ENCODE data around the gene CKAP2L. TPM values are rescaled to one million over a fixed set of nuclear protein-coding genes. Genes with fewer than 3 reads are reported as not detected.

Gene CKAP2L
- total RNA-seq, 1 experiment from 2014 or later = 20.7 TPM

DNA sequence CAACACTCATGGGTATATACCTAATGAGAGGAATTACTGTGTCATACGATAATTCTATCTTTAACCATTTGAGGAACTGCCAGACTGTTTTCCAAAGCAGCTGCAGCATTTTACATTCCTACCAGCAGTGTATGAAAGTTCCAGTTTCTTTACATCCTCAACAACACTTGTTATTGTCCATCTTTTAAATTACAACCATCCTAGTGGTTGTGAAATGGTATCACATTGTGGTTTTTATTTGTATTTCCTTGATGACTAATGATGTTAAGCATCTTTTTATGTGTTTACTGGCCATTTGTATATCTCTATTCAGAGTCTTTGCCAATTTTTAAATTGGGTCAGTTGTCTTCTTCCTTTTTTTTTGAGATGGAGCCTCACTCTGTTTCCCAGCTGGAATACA is 4.0 kb upstream of the CKAP2L start:
- DNase-seq = peak; percentile 78
- no TSS peak for BruUV-seq (replicated peaks)

GRCh38 chr2:112767693-112768330 is 3.4 kb upstream of the CKAP2L start:
- Histone ChIP-seq H3K79me2 (ENCODE audit: low read length) (peaks cover 16% of the 10 kb centered on the region), H3K36me3 (ENCODE audit: low read depth, low read length) (no peaks in the 10 kb centered on the region), H3K27me3 (ENCODE audit: low read length) (no peaks in the 10 kb centered on the region), H2AFZ (ENCODE audit: low read length) (no peak overlapping the region), H3K4me3 (ENCODE audit: low read length) (no peak overlapping the region), H3K9me2 (replicated peaks; ENCODE audit: low read length) (no peaks in the 10 kb centered on the region), H4K20me1 (ENCODE audit: low read length) (no peaks in the 10 kb centered on the region), H3K9ac (ENCODE audit: low read length) (no peak overlapping the region), H3K4me2 (ENCODE audit: low read length) (no peak overlapping the region), H3K27ac (ENCODE audit: low read length) (peak overlapping the region; percentile 2; the same call in 1 of the 2 replicates), H3F3A (ENCODE audit: low read length, unreplicated experiment) (no peaks in the 10 kb centered on the region), H3K9me3 (ENCODE audit: low read length) (no peaks in the 10 kb centered on the region), H3K4me1 (ENCODE audit: insufficient read depth, low read length) (peaks cover 29% of the 10 kb centered on the region)
- POLR2A ChIA-PET (ENCODE audit: unreplicated experiment) = no interaction called here
- BruUV-seq (replicated peaks) = no TSS peak
- CTCF ChIA-PET = no interaction called here
- no peak for ATAC-seq
- no peak for DNase-seq
- intact Hi-C loops (cut with micrococcal nuclease) = loop anchor here (1.0 kb wide), 1 partner anchor 36 kb away; no protein-coding TSS in a partner anchor
- TF ChIP-seq, protein P1, sequence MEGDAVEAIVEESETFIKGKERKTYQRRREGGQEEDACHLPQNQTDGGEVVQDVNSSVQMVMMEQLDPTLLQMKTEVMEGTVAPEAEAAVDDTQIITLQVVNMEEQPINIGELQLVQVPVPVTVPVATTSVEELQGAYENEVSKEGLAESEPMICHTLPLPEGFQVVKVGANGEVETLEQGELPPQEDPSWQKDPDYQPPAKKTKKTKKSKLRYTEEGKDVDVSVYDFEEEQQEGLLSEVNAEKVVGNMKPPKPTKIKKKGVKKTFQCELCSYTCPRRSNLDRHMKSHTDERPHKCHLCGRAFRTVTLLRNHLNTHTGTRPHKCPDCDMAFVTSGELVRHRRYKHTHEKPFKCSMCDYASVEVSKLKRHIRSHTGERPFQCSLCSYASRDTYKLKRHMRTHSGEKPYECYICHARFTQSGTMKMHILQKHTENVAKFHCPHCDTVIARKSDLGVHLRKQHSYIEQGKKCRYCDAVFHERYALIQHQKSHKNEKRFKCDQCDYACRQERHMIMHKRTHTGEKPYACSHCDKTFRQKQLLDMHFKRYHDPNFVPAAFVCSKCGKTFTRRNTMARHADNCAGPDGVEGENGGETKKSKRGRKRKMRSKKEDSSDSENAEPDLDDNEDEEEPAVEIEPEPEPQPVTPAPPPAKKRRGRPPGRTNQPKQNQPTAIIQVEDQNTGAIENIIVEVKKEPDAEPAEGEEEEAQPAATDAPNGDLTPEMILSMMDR (conservative IDR thresholded peaks at IDR 0.05; ENCODE audit: low read depth, low read length) = no peak
- TF ChIP-seq EZH2 (IDR thresholded peaks at IDR 0.05; ENCODE audit: low read length, unreplicated experiment) = no peak
- TF ChIP-seq EZH2phosphoT487 (IDR thresholded peaks at IDR 0.05; ENCODE audit: borderline replicate concordance, low read length) = no peak

More for the DNA sequence above, 4.0 kb upstream of the CKAP2L start:
- Histone ChIP-seq H3K36me3 (ENCODE audit: low read depth, low read length) (no peaks in the 10 kb centered on the region), H4K20me1 (ENCODE audit: low read length) (no peaks in the 10 kb centered on the region), H3K4me2 (ENCODE audit: low read length) (0 out of 2 replicates have a peak overlapping the region, but pooled peaks have one; percentile 28), H3K9ac (ENCODE audit: low read length) (no peak overlapping the region), H3K9me2 (replicated peaks; ENCODE audit: low read length) (no peaks in the 10 kb centered on the region), H3K27ac (ENCODE audit: low read length) (peak overlapping the region; percentile 46), H3F3A (ENCODE audit: low read length, unreplicated experiment) (no peaks in the 10 kb centered on the region), H3K4me1 (ENCODE audit: insufficient read depth, low read length) (peaks cover 23% of the 10 kb centered on the region), H3K4me3 (ENCODE audit: low read length) (no peak overlapping the region), H3K9me3 (ENCODE audit: low read length) (no peaks in the 10 kb centered on the region), H3K27me3 (ENCODE audit: low read length) (no peaks in the 10 kb centered on the region), H3K79me2 (ENCODE audit: low read length) (peaks cover 9% of the 10 kb centered on the region), H2AFZ (ENCODE audit: low read length) (no peak overlapping the region)
- ChIA-PET POLR2A (ENCODE audit: unreplicated experiment) (no interaction called here), CTCF (no interaction called here)
- TF ChIP-seq, protein P1 (conservative IDR thresholded peaks at IDR 0.05; ENCODE audit: low read depth, low read length) = peak; percentile 54; the same call in 1 of the 2 replicates
- TF ChIP-seq EZH2phosphoT487 (IDR thresholded peaks at IDR 0.05; ENCODE audit: borderline replicate concordance, low read length) = no peak
- ATAC-seq = peak; percentile 2; the same call in 1 of the 2 replicates
- intact Hi-C loops (cut with micrococcal nuclease) = loop anchor here (1.0 kb wide), 1 partner anchor 36 kb away; no protein-coding TSS in a partner anchor

- no peaks in the 10 kb centered on the region for H3F3A ChIP-seq (ENCODE audit: low read length, unreplicated experiment)
- intact Hi-C loops (cut with micrococcal nuclease) = no loop called here
- H3K27me3 ChIP-seq (ENCODE audit: low read length) = no peaks in the 10 kb centered on the region
- H3K36me3 ChIP-seq (ENCODE audit: low read depth, low read length) = peaks cover 14% of the 10 kb centered on the region
- H3K27ac ChIP-seq (ENCODE audit: low read length) = peak overlapping the region; percentile 38
- no peaks in the 10 kb centered on the region for H3K9me2 ChIP-seq (replicated peaks; ENCODE audit: low read length)
- TF ChIP-seq EZH2phosphoT487 (IDR thresholded peaks at IDR 0.05; ENCODE audit: borderline replicate concordance, low read length) = no peak
- TF ChIP-seq, protein P1 (conservative IDR thresholded peaks at IDR 0.05; ENCODE audit: low read depth, low read length) = no peak
- TF ChIP-seq EZH2 (IDR thresholded peaks at IDR 0.05; ENCODE audit: low read length, unreplicated experiment) = no peak
- DNase-seq = peak; percentile 33
- no peaks in the 10 kb centered on the region for H4K20me1 ChIP-seq (ENCODE audit: low read length)
- H3K9ac ChIP-seq (ENCODE audit: low read length) = peak overlapping the region; percentile 93
- ATAC-seq = no peak
- no peaks in the 10 kb centered on the region for H3K9me3 ChIP-seq (ENCODE audit: low read length)
- H2AFZ ChIP-seq (ENCODE audit: low read length) = peak overlapping the region; percentile 78
- H3K79me2 ChIP-seq (ENCODE audit: low read length) = peaks cover 39% of the 10 kb centered on the region
- peak overlapping the region; percentile 92 for H3K4me2 ChIP-seq (ENCODE audit: low read length)
- CTCF ChIA-PET = no interaction called here
- peaks cover 43% of the 10 kb centered on the region for H3K4me1 ChIP-seq (ENCODE audit: insufficient read depth, low read length)
- H3K4me3 ChIP-seq (ENCODE audit: low read length) = peak overlapping the region; percentile 92
- no TSS peak for BruUV-seq (replicated peaks)
- POLR2A ChIA-PET (ENCODE audit: unreplicated experiment) = interaction anchor here (0.6 kb wide), 1 partner anchor 26 kb away, joined by 28 read pairs; no protein-coding TSS in a partner anchor
Observed at GRCh38 chr2:112765251-112765650, 842 bp upstream of the CKAP2L start.

Data from PC-3 (cell line).